NCI-H1417 (cell line): Measurements from ENCODE around the gene GCA.
A peak's percentile ranks its signal among the peaks of the same experiment; 100 is the strongest.

Experiments used
- DNase-seq, 3 experiments: peaks; one replicate each; lab custom pipeline; 2025; lab: John Stamatoyannopoulos, UW

GCA gene, protein sequence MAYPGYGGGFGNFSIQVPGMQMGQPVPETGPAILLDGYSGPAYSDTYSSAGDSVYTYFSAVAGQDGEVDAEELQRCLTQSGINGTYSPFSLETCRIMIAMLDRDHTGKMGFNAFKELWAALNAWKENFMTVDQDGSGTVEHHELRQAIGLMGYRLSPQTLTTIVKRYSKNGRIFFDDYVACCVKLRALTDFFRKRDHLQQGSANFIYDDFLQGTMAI

DNA sequence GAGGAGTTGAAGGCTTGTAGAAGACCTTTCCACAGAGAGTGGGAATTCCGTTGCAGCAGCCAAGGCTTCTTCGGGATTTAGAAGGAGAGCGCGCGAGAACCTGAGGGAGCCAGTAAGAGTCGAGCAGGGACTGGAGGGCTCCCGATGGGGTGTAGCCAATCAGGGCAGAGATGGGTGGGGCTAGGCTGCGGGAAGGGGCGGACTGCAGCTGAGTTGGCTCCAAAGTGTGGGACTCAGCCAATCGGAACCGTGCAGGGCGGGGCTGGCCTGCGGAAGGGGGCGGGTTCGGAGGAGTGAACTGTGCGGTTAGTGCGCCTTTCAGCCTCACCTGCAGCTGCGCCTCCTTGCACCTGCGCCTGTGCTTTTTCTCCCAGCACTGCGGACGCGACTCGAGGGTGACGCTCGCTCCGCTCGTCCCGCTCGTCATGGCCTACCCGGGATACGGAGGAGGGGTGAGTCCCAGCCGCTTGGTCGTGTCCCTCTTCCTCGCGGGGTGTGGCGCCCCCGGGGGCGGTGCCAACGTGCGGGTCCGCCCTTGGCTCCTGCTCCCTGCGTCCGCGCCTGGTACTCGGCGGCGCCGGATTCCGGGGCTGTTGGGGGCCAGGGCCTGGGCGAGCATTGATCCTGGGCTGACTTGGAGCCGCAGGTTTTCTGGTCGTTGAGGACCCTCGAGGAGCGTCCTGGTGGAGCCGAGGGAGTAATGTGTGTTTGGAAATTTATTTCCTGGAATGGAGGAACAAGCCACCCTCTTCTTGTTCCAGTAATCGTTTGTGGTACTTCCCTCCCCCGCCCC lies at the start of gene GCA:
Gene GCA, plus strand, starts transcription at position 309 of the 793 bp plus-strand sequence. Its CDS starts 117 bp downstream, at position 426.
- DNase-seq: peak; percentile 75 to 88 (median 87)

DNA sequence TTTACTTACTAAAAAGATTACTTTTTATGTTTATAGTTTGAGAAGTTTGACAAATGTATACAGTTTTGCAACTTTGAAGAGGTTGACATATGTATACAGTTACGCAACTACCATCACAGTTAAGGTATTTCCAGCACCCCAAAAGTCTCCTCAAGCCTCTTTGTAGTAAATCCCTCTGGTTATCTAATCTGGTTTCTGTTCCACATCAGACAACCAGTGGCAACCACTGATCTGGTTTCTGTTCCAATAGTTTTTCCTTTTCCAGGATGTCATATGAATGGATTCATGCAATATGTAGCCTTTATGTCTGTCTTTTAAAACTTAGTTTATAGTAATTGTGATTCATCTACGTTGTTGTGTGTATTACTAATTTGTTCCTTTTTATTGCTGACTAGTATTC lies 48.9 kb upstream of the GCA start:
- no peak for DNase-seq

DNA sequence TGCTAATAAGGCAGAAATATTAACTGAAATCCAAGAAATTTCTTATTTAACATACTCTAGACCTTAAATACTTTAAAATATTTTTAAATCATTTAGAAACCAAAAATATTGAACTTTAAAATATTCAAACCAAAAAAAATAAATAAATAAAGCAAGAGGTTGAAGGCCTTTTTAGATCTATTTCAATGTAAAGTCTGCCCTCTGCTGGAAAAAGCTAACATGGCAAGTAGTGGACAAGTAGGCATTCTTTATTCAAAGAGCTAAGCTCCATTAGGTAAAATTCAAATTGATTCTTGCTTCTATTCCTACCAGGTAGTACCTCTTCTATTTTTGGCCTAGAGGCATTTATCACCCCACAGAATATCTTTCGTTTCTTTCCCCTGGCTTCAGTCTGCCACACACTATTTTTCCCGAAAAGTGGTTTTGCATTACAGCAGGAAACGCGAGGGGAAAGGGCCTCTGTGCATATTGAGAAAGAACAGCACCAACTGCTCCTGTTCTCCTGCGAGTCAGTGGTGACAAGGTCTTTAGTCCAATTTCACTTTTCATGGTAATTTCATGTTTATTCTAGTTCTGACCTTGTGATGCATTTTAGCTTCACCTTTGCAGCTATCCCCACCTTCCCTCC lies 45.9 kb upstream of the GCA start:
- peak; percentile 20 to 64 (median 59) for DNase-seq

DNA sequence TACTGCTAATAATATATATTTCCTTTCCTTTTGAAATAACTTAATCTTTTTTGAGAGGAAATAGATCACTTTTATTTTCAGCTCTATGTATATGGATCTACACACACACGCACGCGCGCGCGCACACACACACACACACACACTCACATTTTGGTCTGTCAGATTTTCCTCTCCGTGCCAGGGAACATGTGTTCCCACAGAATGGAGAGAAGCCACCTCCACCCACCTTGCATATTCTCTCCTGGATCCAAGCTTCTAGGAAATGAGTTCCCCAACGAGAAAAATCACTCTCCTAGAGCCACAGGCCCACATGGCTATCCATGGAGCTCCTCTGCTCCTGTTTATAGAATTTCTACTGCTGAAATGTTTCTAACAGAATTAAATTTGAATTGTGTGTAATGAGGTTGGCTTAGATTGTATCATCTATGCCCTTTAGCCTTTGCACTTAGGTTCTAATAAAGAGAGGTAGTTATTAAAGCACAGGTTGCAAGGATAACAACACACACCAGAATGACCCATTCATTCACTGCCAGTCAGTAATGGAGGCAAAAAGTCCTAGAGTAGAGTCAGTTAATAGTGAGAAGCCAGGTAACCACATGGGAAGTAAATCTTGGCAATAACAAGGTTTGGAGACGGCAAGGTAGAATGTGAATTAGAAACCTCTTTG lies 45.1 kb upstream of the GCA start:
- DNase-seq: no peak

DNA sequence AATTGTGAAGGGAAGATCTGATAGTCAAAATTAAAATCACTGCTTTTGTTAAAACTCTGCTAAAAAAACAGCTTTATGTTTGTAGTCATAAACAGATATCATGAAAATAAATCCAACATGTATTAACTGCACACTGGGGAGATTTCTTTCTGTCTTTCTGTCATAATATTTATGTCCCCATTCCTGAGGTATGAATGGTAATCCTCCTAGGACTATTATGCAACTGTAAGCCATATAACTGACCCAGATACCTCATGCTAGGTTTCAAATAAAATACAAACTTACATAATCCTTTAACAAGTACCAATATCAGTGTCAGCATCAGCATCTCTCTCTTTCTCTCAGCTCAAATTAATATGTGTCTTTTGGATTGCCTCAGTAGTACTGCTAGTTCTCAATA lies 43.7 kb upstream of the GCA start:
- DNase-seq: no peak

DNA sequence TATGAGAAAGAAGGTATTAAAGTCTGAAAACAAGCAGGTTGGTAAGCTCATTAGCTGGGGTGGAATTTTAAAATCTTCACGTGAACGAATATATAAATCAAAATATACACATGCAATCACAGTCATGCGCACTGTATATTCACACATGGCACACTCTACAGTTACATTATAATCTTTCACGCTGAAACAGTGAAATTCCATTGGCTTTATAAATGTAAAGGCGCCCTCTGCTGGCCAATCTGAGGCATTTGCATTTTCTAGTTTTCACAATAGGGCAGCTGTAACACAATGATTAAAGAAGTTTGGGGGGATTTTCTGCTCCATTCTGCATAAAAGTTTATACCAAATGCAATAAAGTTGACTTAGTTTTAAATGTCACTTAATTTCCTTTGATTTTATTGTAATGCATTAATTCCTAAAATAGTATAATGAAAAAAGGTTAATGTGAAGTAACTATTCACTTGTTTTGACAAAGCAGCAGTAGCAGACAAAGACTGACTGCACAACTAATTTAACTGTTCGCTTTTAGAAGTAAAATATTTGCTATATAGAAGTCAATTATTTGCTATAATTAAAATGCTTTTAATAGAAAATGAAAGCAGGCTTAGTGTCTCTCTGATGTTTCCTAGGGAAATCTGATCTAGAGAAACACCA lies 42.7 kb upstream of the GCA start:
- peak in 2 of 3 experiments; percentile 34 for DNase-seq

DNA sequence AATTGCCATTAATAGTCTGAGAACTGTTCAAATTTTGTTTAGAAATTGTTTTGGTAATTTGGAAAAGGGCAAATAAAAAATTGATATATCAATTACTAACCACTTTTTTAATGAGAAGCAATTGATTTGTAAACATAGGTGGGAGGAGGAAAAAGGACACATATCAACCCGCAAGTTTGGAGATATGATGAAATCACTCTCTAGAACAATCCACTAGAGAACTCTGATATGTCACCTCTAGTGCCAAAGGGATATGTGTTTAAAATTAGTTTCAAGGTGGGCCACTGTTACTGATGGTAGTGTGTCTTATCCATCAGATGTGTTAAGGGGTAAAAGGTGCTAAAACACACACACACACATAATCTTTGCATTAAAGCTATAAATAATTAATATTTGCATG lies 42.1 kb upstream of the GCA start:
- DNase-seq: no peak

DNA sequence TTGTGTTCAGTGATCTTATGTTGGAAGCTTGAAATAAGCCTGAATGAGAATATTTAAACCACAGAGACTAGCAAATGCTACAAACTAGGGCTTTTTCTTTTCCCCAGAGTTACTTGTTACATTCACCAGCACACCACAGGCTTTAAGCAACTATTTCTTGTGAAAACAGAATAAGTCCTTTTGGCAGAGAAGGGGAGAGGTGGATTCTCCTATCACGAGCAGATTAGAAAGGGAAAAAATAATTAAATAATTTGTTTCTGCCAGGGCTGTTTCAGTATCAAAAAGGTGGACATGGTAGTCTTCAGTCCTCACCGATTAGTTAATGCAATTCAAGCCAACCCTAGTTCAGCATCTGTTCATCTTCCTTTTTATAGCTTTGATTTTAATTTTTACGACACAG lies 38.0 kb upstream of the GCA start:
- DNase-seq: no peak

DNA sequence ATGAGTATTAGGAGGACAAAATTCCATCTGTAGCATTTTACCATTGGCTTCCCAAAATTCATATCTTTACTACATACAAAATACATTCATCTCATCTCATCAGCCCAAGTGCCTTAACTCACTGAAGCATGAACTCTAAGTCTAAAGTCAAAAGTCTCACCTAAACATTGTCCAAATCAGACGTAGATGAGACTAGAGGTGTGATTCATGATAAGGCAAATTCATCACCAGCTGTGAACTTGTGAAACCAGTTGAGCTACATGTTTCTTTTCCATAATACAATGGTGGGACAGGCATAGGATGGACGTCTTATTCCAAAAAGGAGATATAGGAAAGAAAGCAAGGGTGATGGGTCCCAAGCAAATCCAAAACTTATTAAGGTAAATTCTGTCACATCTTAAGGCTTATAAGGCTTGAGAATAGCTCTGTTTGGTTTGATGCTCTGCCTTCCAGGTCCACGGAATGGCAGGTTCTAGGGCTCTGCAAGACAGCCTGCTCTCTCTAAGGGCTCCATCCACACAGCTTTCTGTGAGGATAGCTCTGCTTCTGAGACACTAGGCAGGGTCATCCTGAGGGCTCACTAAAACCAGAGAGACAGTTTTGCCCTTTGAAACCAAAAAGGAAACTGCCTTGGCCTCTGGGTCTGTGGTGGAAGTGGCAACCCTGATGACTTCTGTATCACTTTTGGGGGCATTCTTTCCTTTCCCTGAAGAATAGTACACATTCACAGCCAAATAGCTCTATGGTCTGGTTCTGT lies 35.0 kb upstream of the GCA start:
- DNase-seq: no peak

DNA sequence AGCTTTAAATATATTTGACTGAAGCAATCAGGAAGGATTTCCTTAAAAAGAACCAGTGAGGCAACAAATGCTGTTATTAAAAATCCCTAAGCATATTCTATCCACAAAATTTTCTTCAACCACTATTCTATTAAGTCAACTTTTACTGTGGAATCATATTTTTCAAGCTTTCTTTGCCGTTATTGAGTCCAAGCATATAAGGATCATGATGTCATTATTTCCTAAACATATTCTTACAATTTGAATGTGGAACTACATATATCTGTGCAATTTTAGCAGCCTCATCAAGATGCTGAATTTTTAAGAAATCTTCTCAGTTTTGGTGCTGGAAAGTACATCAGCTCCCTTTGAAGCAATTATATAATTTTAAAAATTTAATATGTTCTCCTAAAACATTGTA lies 31.1 kb upstream of the GCA start:
- no peak for DNase-seq

DNA sequence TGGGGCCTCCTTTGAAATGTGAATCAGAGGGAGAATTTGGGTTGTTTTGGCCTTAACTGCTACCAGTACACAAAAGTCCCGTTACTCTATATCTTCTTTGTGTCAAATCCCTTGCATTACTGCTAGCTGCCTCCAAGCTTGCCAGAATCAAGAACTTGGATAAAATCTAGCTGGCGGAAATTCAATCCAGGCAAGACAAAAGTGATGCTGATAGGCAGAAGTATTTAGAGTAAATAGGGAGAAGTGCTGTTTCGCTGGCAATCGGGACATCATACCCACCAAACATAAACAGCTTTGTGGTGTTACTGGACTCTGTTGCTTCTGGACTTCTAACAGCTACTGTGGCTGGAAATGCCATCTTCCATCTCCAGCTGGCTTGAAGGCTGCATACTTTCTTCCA lies 28.0 kb upstream of the GCA start:
- DNase-seq: no peak

DNA sequence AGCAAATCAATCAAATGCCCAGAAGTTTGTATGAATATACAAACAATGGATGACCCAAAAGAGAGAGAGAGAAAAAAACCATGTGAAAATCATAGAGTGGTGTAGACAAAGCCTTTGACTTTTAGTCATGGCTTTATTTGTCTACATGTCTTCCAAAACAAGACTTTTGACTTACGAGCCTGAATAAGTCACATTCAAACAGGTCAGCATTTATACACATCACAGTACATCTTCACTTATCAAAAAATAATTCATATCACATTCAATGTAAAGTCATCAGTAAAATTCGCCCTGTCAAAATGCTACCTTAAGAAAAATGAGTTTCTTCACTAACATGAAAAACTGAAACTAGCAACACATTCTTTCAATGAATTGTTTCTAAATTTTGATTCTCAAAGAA lies 27.3 kb upstream of the GCA start:
- DNase-seq: no peak

DNA sequence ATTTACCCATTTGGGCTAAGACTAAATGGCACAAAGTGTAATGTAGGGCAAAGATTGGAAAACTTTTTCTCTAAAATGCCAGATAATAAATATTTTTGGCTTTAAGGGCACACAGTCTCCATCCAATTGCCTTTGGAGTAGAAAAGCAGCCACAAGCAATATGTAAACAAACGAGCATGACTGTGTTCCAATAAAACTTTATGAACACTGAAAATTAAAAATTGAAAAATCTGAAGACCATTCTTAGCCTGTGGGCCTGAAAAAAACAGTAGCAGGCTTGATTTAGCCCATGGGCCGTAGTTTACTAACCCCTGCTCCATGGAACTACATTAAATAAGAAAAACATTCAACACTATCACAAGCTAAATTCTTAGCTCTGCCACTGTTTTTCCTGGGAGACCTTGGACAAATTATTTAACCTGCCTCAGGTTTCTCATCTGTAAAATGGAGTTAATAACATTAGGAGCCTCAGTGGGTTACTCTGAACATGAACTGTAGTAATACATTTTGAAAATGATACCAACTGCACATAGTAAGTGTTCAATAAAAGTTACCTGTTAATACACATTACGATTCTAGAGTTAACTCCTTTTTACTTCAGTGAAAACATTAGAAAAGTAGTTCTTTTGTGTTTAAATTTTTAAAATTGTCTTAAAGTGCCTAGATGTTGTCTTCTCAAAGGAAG lies 26.7 kb upstream of the GCA start:
- no peak for DNase-seq

DNA sequence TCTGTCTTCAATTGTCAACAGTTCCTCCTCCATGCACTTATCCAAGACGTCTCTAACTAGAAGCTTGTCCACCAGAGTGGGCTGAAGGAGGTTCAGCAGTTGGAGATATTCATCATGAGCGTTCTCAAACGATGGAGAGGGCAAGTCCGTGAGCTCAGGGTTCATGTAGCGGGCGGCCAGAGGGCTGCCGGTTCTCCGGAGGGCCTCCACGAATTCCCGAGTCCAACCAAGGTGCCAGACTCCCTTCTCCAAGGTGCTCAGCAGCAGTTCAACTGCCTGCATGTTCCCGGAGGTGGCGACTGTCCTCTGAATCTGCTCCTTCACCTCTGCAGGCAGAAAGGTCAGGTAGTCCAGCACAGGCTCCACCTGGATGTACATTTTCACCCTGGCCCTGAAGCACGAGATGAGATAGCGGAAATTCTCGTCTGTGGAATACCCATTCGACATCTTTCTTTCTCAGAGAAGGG lies 26.0 kb upstream of the GCA start:
- no peak for DNase-seq

DNA sequence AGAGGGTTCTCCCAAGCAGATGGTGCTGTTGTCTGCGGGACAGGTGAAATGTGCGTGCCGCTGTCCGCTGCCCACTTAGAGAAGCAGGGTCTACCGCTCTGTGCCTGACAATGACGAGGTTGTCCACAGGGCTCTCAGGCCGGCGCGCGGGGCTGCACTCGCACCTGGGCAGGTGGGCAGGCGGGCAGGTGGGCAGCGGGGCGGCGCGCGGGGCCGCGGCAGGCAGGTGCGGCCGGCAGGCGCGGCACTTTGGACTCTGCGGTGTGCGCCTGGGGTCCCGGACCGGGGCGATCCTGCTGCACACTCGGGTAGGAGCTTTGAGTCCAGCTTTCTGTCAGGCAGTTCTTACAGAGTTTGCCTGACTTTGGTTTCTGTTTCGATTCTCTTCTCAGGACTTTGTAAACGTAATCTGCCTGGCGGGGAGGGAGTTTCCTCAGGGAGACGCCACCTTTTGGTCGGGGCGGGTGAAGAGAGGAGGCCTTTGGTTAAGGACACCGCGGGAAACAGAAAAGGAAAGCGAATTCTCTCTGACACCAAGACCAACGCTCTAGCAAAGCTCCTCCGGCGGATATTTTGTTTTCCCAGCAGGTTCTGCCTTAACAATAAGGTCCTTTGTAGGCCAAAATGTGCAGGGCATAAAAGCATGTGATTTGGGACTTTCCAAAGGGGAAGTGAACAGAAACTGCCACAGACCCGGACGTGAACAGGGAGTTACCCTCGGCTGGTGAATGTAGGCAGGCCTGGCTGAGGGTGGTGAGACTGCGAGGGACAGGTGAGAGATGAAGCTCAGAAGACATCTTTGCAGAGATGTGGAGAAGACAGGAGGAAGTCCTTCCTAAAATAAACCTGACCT lies 25.4 kb upstream of the GCA start, which contains the start of gene IFIH1:
Gene IFIH1, minus strand, starts transcription at position 357 of the 853 bp plus-strand sequence. CDS start 377 bp downstream, outside the sequence.
- peak; percentile 32 to 58 (median 53) for DNase-seq

DNA sequence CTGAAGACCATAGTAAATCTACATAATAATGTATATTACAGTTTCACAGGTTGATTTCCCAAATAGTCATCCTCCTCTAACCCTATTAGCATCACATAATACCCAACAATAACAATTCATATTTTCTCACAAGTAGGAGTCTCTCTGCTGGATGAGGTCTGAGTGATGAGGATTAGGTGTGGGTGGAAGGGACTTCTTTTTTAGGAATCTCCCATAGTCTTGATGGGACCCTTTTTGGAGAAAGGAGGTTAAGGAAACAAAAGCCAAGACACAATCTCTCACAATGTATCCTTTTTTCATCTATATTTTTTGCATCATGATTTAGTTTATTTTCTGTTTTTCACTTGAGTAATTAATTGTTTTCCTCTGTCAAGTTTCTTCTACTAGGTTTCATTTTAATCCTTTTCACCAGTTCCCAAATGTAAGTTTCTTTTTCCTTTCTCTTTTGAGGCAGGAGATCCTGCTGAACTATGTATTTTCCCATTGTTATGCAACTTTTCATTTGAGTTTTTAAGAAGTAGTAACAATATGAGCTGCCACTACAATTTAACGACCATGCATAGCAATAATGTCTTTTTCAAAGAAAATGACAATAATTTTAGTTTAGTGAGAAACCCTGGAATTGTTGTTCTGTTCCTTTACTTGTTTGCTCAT lies 22.9 kb upstream of the GCA start:
- DNase-seq: no peak

DNA sequence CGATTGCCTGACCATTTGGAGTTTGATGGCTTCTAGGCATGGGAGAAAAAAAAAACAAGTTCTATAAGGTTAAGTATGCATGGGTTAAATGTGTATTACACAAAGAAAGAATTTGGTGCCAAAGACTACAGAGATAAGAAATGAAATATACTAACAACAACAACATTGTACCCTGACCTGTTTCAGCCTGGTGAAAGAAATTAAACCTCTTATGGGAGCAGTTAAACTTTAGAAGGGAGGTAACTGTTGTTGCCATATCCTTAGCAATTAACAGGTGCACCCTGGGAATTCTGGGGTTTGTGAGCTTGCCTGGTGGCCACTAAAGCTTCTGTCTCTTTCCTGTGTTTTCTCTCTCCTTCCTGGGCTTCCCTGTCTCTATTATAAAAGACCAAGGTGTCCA lies 19.0 kb upstream of the GCA start:
- DNase-seq: no peak

DNA sequence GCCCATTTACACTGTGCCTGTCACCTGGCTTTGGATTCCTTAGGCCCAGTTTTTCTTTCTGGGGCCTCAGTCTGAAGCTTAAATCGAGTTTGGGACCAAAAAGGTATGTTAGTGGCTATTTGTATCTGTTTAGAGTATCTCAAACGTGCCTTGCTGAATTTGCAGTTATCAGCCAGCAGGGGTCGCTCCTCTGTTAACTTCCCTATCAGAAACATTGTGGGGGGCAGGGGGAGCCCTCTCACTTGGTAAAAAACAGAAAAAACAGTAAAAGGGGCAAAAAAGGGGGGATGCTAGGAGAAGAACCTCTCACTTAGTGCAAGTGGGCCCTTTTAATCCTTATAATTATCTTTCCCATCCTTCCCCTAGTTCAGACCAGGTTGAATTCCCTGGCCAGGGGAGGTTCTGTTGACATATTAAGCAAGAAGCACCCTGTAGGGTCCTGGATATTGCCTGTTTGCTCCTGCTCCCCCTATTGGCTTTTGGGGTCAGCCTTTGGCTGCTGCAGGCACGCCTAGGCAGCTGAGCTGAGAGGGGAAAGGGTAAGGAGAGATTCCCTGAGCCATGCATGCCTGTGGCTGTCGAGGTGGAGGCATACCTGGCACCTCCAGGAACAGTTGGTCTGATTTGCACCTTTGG lies 16.7 kb upstream of the GCA start:
- no peak for DNase-seq

DNA sequence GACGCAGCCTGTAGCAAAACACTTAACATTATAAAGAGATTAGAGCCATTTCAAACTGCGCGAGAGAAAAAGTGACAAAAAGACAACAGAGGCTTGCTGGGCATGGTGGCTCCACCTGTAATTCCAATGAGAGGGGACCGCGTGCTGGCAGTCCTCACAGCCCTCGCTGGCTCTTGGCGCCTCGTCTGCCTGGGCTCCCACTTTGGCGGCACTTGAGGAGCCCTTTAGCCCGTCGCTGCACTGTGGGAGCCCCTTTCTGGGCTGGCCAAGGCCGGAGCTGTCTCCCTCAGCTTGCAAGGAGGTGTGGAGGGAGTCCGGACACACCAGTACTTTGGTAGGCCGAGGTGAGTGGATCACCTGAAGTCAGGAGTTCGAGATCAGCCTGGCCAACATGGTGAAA lies 16.1 kb upstream of the GCA start:
- DNase-seq: no peak
